Mesendoderm (in vitro differentiated cells): ENCODE results near the gene LCMT1.

Experiments
- DNase-seq: peaks from one replicate; pipeline ENCODE4 v3.0.0; 2013
- H2AK5ac ChIP-seq: 2 replicates; pipeline ENCODE4 v1.6.1; 2013; ENCODE audit warnings: low read length, inconsistent platforms
- H2BK120ac ChIP-seq: 2 replicates; pipeline ENCODE4 v1.6.1; 2013; ENCODE audit warnings: low read depth, mild to moderate bottlenecking, low read length, moderate library complexity, mixed read lengths
- H2BK15ac ChIP-seq: replicated peaks from 2 replicates; pipeline ENCODE4 v1.6.1; 2013; ENCODE audit warnings: low read depth, mild to moderate bottlenecking, moderate library complexity
- H2BK5ac ChIP-seq: 2 replicates; pipeline ENCODE4 v1.6.1; 2013; ENCODE audit warnings: low read length, inconsistent platforms
- H3K18ac ChIP-seq: 2 replicates; pipeline ENCODE4 v1.6.1; 2013; ENCODE audit warnings: mild to moderate bottlenecking, low read length, mixed read lengths
- H3K23ac ChIP-seq: one replicate; pipeline ENCODE4 v1.6.1; 2013; ENCODE audit warnings: low read length
- H3K27ac ChIP-seq: 2 replicates; pipeline ENCODE4 v1.5.1; 2013; ENCODE audit warnings: low read depth, mild to moderate bottlenecking, inconsistent platforms, low read length, moderate library complexity
- H3K27me3 ChIP-seq: 2 replicates; pipeline ENCODE4 v1.6.1; 2013; ENCODE audit warnings: low read length, control low read depth, mild to moderate bottlenecking, inconsistent platforms; ENCODE audit not compliant: insufficient read depth, poor library complexity
- H3K36me3 ChIP-seq: 2 replicates; pipeline ENCODE4 v1.6.1; 2013; ENCODE audit warnings: low read length, inconsistent platforms; ENCODE audit not compliant: control insufficient read depth, insufficient read depth
- H3K4ac ChIP-seq: one replicate; pipeline ENCODE4 v1.6.1; 2013; ENCODE audit warnings: low read depth, mild to moderate bottlenecking, low read length, moderate library complexity
- H3K4me1 ChIP-seq: 2 replicates; pipeline ENCODE4 v1.6.1; 2013; ENCODE audit warnings: low read depth, low read length, inconsistent platforms; ENCODE audit not compliant: control insufficient read depth
- H3K4me2 ChIP-seq: 2 replicates; pipeline ENCODE4 v1.6.1; 2013; ENCODE audit warnings: low read length
- H3K4me3 ChIP-seq: 2 replicates; pipeline ENCODE4 v1.5.1; 2013; ENCODE audit warnings: mild to moderate bottlenecking, low read length
- H3K56ac ChIP-seq: one replicate; pipeline ENCODE4 v1.6.1; 2013; ENCODE audit warnings: low read length
- H3K79me1 ChIP-seq: 2 replicates; pipeline ENCODE4 v1.6.1; 2013; ENCODE audit warnings: low read length, inconsistent platforms
- H3K79me2 ChIP-seq: 2 replicates; pipeline ENCODE4 v1.6.1; 2013; ENCODE audit warnings: mild to moderate bottlenecking, low read length; ENCODE audit not compliant: control insufficient read depth, insufficient read depth
- H3K9ac ChIP-seq: 2 replicates; pipeline ENCODE4 v1.6.1; 2013; ENCODE audit warnings: low read length, inconsistent platforms
- H4K5ac ChIP-seq: one replicate; pipeline ENCODE4 v1.6.1; 2013; ENCODE audit warnings: low read length
- H4K8ac ChIP-seq: one replicate; pipeline ENCODE4 v1.6.1; 2013; ENCODE audit warnings: low read depth, mild to moderate bottlenecking, control low read depth, low read length, moderate library complexity
- WGBS: extraction: QIAGEN DNeasy Blood & Tissue Kit; methylation state at CpG from one replicate; pipeline ENCODE4 v1.1.7; 2013; ENCODE audit warnings: low lambda C conversion rate, missing lambda C conversion rate; ENCODE audit not compliant: insufficient coverage; ENCODE audit errors: extremely low coverage; 5-methylcytosine and 5-hydroxymethylcytosine counted together

LCMT1 gene

DNA sequence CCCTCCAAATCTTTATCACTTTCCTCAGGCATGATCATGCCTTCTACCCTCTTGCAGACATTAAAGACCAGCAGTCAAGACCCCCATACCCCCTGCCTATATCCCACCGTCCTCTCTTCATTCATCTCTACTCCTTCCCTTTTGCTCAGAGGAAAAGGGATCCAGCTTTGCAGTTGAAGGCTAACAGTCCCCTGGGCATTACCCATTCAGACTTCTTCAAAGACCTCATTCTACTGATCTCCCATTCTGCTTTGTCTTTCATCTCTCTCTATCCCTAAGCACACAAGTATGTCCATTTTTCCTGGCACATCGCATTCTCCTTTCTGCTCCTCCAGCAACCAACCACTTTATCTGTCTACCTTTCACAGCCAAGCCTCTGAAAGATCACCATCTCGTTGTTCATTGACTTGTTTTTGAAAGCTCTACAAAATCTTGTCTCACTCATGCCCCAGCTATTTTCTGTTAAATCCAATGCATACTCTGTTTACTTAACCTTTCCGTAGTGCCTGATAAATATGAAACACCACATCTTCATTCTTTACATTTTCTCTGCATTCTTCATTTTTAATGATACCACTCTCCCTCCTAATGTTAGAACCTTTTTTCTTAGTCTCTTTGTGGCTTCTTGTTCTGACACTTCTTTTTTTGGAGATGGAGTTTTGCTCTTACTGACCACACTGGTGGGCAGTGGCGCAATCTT lies 14.1 kb upstream of the LCMT1 start:
- Histone ChIP-seq H3K79me1 (no peaks in the 10 kb centered on the region), H3K56ac (no peak overlapping the region), H3K4me2 (no peak overlapping the region), H2BK15ac (no peak overlapping the region), H3K27ac (no peak overlapping the region), H3K4me1 (no peaks in the 10 kb centered on the region), H4K8ac (no peak overlapping the region), H4K5ac (no peak overlapping the region), H3K18ac (no peak overlapping the region), H3K36me3 (no peaks in the 10 kb centered on the region), H2BK120ac (no peak overlapping the region), H3K9ac (no peak overlapping the region), H3K4ac (no peak overlapping the region), H3K4me3 (no peak overlapping the region), H3K27me3 (no peaks in the 10 kb centered on the region), H2BK5ac (no peak overlapping the region), H2AK5ac (no peak overlapping the region), H3K23ac (no peak overlapping the region), H3K79me2 (no peaks in the 10 kb centered on the region)
- WGBS: no CpG with 5 or more reads among the region's 5 CpGs
- DNase-seq: no peak

DNA sequence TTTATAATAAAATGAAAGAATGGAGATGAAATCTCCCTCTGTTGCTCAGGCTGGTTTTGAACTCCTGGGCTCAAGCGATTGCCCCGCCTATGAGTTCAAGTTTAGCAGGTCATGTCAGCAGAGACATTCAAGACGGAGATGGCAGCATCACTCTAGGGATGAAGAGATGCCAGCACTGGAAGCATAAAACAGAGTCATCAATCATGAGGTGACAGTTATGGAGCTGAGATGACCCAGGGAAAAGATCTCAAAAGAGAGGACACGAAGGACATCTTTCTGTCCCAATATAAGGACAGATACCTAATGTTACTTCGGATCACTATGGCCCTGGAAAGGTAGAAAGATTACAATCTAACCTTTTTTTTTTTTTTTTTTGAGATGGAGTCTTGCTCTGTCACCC lies 11.0 kb upstream of the LCMT1 start:
- no peak overlapping the region for H3K4me3 ChIP-seq
- no peak overlapping the region for H4K5ac ChIP-seq
- H3K56ac ChIP-seq: no peak overlapping the region
- H3K27ac ChIP-seq: no peak overlapping the region
- no CpG with 5 or more reads among the region's 5 CpGs for WGBS
- H3K23ac ChIP-seq: no peak overlapping the region
- no peak overlapping the region for H3K9ac ChIP-seq
- no peak overlapping the region for H2AK5ac ChIP-seq
- H3K79me1 ChIP-seq: no peaks in the 10 kb centered on the region
- no peak overlapping the region for H3K4me2 ChIP-seq
- DNase-seq: no peak
- no peak overlapping the region for H3K4ac ChIP-seq
- H3K79me2 ChIP-seq: no peaks in the 10 kb centered on the region
- no peak overlapping the region for H4K8ac ChIP-seq
- H3K4me1 ChIP-seq: no peaks in the 10 kb centered on the region
- no peaks in the 10 kb centered on the region for H3K27me3 ChIP-seq
- H3K18ac ChIP-seq: no peak overlapping the region
- no peak overlapping the region for H2BK5ac ChIP-seq
- no peaks in the 10 kb centered on the region for H3K36me3 ChIP-seq
- H2BK120ac ChIP-seq: no peak overlapping the region
- H2BK15ac ChIP-seq: no peak overlapping the region

- no CpG with 5 or more reads among the region's 63 CpGs for WGBS
- Histone ChIP-seq H2AK5ac (no peak overlapping the region), H2BK5ac (no peak overlapping the region), H2BK120ac (no peak overlapping the region), H3K27ac (no peak overlapping the region), H3K4me1 (peaks cover 5% of the 10 kb centered on the region), H3K36me3 (no peaks in the 10 kb centered on the region), H3K9ac (peak overlapping the region; percentile 73), H3K4me2 (peak overlapping the region; percentile 74), H3K4ac (no peak overlapping the region), H2BK15ac (no peak overlapping the region), H3K56ac (peak overlapping the region; percentile 88), H3K79me2 (peaks cover 2% of the 10 kb centered on the region), H4K8ac (peak overlapping the region; percentile 40), H4K5ac (peak overlapping the region; percentile 86), H3K18ac (no peak overlapping the region), H3K23ac (no peak overlapping the region), H3K27me3 (no peaks in the 10 kb centered on the region), H3K79me1 (peaks cover 2% of the 10 kb centered on the region), H3K4me3 (peak overlapping the region; percentile 77)
- DNase-seq: peak; percentile 97
These were observed 4.7 kb upstream of the LCMT1 start for GRCh38 chr16:25106567-25107465.

- Histone ChIP-seq H2BK15ac (no peak overlapping the region), H2BK120ac (no peak overlapping the region), H3K27me3 (no peaks in the 10 kb centered on the region), H3K9ac (peak overlapping the region; percentile 65), H3K36me3 (no peaks in the 10 kb centered on the region), H3K79me1 (peaks cover 8% of the 10 kb centered on the region), H3K18ac (no peak overlapping the region), H3K79me2 (peaks cover 8% of the 10 kb centered on the region), H3K27ac (no peak overlapping the region), H3K4me3 (peak overlapping the region; percentile 0), H3K56ac (peak overlapping the region; percentile 88), H3K4me2 (peak overlapping the region; percentile 31), H4K8ac (no peak overlapping the region), H2AK5ac (peak overlapping the region; percentile 34), H3K4ac (no peak overlapping the region), H2BK5ac (no peak overlapping the region), H3K23ac (no peak overlapping the region), H3K4me1 (peaks cover 8% of the 10 kb centered on the region), H4K5ac (peak overlapping the region; percentile 86)
- WGBS: no CpG with 5 or more reads among the region's 7 CpGs
- DNase-seq: no peak
These were observed 4.1 kb upstream of the LCMT1 start for GRCh38 chr16:25107466-25107792.

- peaks cover 8% of the 10 kb centered on the region for H3K79me1 ChIP-seq
- no peak overlapping the region for H4K8ac ChIP-seq
- H3K18ac ChIP-seq: no peak overlapping the region
- H2BK15ac ChIP-seq: no peak overlapping the region
- no peak overlapping the region for H3K4me2 ChIP-seq
- peaks cover 11% of the 10 kb centered on the region for H3K79me2 ChIP-seq
- WGBS: no CpG with 5 or more reads among the region's 3 CpGs
- no peak overlapping the region for H2BK5ac ChIP-seq
- no peak overlapping the region for H3K4ac ChIP-seq
- H3K27me3 ChIP-seq: no peaks in the 10 kb centered on the region
- no peak overlapping the region for H4K5ac ChIP-seq
- peak overlapping the region; percentile 18 for H3K56ac ChIP-seq
- peaks cover 8% of the 10 kb centered on the region for H3K4me1 ChIP-seq
- H2AK5ac ChIP-seq: no peak overlapping the region
- no peak overlapping the region for H3K4me3 ChIP-seq
- peak; percentile 54 for DNase-seq
- H3K36me3 ChIP-seq: no peaks in the 10 kb centered on the region
- H3K23ac ChIP-seq: no peak overlapping the region
- H3K27ac ChIP-seq: no peak overlapping the region
- H2BK120ac ChIP-seq: no peak overlapping the region
- no peak overlapping the region for H3K9ac ChIP-seq
These were observed 3.5 kb upstream of the LCMT1 start for GRCh38 chr16:25108054-25108453.
